GM18519 (cell line): ENCODE results near the gene PDIK1L.
"Not testable (repeated sequence)": the region's sequence is repeated elsewhere in the genome, so short reads cannot be mapped to it uniquely, and the experiment has no call there.

ENCODE experiments used
- ATAC-seq: cut with Tn5 transposase; IDR thresholded peaks from one replicate; pipeline ENCODE4 v1.9.1; 2021; ENCODE audit warnings: mild to moderate bottlenecking, moderate library complexity; ENCODE audit not compliant: unreplicated experiment, low FRiP score

Gene PDIK1L

GRCh38 chr1:26089125-26089524 lies 22.5 kb upstream of the PDIK1L start:
- ATAC-seq, result no peak

DNA sequence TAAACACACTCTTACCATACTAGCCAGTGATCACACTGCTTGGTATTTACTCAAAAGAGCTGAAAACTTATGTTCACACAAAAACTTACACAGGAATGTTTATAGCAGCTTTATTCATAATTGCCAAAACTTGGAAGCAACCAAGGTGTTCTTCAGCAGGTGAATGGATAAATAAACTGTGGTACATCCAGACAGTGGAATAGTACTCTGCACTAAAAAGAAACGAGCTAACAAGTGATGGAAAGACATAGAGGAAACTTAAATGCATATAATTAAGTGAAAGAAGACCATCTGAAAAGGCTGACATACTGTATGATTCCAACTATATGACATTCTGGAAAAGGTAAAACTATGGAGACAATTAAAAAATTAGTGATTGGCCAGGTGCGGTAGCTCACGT lies 20.7 kb upstream of the PDIK1L start:
- ATAC-seq, result no peak

DNA sequence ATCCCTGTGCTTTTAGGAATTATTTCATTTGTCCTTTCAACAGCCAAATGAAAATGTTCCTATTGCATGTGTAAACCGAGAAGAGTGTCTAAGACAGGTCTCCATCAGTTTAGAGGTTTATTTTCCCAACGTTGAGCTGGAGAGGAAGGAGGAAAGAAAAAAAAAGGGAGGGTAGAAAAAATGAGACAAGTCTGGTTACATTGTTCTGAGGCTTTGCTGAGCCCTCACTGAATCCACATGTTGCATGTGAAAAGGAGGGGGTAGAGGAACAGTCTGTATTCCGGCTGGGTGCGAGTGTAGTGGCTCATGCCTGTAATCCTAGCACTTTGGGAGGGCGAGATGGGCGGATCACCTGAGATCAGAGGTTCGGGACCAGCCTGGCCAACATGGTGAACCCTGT lies 19.2 kb upstream of the PDIK1L start:
- ATAC-seq, result no peak

- ATAC-seq, result not testable (repeated sequence)
Observed at GRCh38 chr1:26093569-26093968, 18.1 kb upstream of the PDIK1L start.

- ATAC-seq, result no peak
Observed at GRCh38 chr1:26094076-26094669, 17.5 kb upstream of the PDIK1L start.

- ATAC-seq, result no peak
Observed at GRCh38 chr1:26094677-26095383, 16.8 kb upstream of the PDIK1L start.

GRCh38 chr1:26096471-26096870 lies 15.2 kb upstream of the PDIK1L start:
- ATAC-seq, result no peak

DNA sequence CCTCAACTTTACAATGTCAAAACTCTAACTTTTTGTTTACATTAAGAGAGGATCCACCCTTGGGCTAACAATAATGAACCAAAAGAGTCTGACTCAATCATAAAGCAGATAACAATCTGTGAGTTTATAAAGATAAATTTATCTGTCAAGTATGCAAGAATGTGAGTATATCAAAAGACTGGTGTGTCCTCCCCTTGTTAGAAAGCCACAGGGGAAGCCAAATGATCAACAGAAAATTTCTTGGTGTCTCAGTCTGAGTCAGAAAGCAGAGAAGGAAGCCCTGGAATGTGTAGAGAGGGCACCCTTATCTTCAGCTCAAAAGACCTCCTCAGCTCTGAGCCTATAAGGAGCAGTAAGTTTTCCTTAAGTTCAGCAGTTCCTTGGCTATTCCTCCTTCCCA lies 13.9 kb upstream of the PDIK1L start:
- no peak for ATAC-seq

- ATAC-seq, result no peak
Observed at GRCh38 chr1:26098602-26099001, 13.0 kb upstream of the PDIK1L start.

DNA sequence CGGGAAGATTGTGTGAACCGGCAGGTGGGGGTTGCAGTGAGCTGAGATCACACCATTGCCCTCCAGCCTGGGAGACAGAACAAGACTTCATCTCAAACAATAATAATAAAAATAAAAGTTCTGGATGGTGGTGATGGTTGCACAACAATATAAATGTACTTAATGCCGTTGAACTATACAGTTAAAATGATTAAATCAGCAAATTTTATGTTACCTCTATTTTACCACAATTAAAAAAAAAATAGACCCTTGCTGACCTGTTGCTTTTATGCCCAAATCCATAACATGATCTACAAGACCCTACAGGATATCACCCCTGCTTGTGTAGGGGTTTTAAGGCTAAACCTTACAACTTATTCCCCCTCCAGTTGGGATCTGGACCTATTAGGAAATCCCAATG lies 11.8 kb upstream of the PDIK1L start:
- ATAC-seq, result no peak

GRCh38 chr1:26100204-26100603 lies 11.4 kb upstream of the PDIK1L start:
- not testable (repeated sequence) for ATAC-seq

DNA sequence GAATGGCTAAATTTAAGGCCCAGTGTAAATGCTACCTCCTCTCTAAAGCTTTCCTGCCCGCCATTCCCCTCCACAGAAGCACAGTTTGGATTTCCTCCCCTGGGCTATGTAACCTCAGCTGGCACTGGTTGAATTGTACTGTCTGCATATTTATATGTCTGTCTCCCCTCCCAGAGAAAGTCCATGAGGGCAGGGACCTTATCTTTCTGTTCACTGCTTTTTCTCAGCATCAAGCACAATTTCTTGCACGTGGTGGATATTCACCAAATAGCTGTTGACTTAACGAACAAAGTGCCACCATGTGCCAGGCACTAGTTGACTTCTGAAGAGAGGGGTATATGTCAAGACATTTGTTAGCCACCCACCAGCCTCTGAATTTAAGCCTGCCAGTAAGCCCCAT lies 9.5 kb upstream of the PDIK1L start:
- no peak for ATAC-seq

- ATAC-seq, result no peak
Observed at GRCh38 chr1:26102526-26102925, 9.1 kb upstream of the PDIK1L start.

- ATAC-seq, result not testable (repeated sequence)
Observed at GRCh38 chr1:26105226-26105548, 6.4 kb upstream of the PDIK1L start.

- ATAC-seq, result no peak
Observed at GRCh38 chr1:26109229-26110164, 2.1 kb upstream of the PDIK1L start.

DNA sequence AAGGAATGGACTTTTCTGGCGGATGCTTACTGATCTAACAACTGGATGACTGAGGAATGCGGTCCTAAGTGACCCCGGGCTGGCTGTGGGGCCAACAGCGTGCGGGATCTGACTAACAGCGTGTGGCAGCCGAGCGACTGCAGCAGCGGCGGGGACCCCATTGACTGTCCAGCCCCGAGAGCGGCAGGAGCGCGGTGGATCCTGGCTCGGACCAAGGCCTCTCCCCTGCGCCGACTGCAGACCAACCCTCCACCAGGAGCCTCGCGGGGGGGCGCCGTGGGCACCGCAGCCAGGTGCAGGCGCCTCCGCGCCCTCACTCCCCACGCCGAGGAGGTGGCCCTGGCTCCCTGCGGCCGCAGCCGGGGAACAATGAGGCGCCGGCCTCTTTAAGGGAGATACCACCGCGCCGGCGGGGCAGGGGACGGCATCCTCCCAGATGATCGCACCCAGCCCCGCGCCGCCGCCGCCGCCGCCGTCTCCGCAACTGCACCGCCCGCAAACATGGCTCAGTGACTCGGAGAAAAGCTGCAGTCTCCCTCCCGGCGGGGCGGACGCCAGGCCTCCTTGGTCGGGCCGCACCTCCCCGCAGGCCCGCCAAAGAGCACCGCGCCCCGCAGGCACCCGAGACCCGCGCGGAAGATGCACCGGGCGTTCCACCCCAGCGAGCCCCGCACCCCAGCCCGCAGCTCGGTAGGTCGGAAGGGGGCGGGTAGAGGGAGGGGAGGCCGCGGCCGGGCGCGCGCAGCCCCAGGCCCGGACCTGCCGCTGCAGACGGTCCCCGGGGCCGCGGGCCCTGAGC lies 694 bp upstream of the PDIK1L start:
- ATAC-seq, result peak; percentile 24

GRCh38 chr1:26112407-26112775 lies 767 bp downstream of the PDIK1L start:
- no peak for ATAC-seq

DNA sequence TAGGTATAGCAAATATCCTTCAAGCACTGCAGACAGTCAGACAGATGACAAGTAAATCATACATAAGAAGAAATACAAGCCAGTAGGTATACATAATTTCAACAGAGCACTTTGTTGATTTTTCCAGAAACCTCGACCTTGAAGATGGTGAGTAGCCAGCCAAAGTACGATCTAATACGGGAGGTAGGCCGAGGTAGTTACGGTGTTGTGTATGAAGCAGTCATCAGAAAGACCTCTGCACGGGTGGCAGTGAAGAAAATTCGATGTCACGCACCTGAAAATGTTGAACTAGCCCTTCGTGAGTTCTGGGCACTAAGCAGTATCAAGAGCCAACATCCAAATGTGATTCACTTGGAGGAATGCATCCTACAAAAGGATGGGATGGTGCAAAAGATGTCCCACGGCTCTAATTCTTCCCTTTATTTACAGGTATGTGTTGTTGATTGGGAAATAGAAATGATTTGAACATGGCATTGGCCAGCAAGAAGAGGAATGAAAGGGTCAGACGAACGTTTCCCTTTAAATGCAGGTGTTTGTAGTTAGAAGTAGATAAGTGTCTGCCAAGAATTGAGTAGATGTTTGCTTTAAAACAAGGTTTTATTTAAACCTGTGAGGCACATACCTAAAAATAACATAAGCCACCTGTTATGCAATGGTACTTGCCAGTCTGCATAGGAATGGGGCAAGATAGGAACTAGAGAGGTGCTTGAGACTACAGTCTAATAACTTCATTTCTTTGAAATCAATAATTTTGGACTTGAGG lies 2.7 kb downstream of the PDIK1L start:
- ATAC-seq, result no peak

GRCh38 chr1:26119892-26120608 lies 8.4 kb downstream of the PDIK1L start:
- ATAC-seq, result no peak
